Fibroblast of villous mesenchyme (primary cell): ENCODE measurements around the gene SYNJ1. TPM values are rescaled to one million over a fixed set of nuclear protein-coding genes. Genes with fewer than 3 reads are reported as not detected.

ENCODE experiments used
- DNase-seq: peaks from one replicate; pipeline ENCODE4 v3.0.0-alpha.2; 2010; ENCODE audit warnings: low read depth
- H3K4me3 ChIP-seq: 2 replicates; pipeline ENCODE4 v1.5.1; 2011; ENCODE audit warnings: low read depth, mild to moderate bottlenecking, low read length
- total RNA-seq: library from RNA; depleted of rRNA; stranded (reverse); fragments of >200 nt; gene quantifications from 2 replicates; pipeline ENCODE4 v1.2.3, GENCODE V29; 2012
- TF ChIP-seq, protein P1 (sequence below): IDR thresholded peaks from 2 replicates; pipeline ENCODE4 v1.5.1; 2012; ENCODE audit warnings: low read depth, mild to moderate bottlenecking, low read length; ENCODE audit not compliant: insufficient read depth

Gene SYNJ1
- total RNA-seq, 1 donor: 7.3 TPM

DNA sequence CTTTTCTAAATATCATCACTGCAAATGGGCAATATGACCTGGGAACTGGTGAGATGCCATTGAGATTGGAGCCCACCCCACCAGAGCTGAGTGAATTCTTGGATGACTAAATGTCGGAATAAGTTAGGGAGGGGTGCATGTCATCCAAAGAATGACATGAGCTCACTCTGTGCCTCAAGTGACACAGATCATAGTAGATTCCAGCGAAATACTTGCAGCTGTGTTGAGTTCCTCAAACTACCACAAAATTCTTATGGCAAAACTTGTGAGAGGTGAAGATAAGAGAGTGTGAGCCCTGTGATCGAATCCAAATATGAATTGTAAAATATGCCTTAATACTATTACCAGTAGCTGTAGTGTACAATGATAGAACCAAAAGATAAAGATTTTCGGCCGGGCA, 140.2 kb downstream of the SYNJ1 start:
- DNase-seq: no peak
- H3K4me3 ChIP-seq: no peak overlapping the region
- TF ChIP-seq, protein P1, sequence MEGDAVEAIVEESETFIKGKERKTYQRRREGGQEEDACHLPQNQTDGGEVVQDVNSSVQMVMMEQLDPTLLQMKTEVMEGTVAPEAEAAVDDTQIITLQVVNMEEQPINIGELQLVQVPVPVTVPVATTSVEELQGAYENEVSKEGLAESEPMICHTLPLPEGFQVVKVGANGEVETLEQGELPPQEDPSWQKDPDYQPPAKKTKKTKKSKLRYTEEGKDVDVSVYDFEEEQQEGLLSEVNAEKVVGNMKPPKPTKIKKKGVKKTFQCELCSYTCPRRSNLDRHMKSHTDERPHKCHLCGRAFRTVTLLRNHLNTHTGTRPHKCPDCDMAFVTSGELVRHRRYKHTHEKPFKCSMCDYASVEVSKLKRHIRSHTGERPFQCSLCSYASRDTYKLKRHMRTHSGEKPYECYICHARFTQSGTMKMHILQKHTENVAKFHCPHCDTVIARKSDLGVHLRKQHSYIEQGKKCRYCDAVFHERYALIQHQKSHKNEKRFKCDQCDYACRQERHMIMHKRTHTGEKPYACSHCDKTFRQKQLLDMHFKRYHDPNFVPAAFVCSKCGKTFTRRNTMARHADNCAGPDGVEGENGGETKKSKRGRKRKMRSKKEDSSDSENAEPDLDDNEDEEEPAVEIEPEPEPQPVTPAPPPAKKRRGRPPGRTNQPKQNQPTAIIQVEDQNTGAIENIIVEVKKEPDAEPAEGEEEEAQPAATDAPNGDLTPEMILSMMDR: no peak

DNA sequence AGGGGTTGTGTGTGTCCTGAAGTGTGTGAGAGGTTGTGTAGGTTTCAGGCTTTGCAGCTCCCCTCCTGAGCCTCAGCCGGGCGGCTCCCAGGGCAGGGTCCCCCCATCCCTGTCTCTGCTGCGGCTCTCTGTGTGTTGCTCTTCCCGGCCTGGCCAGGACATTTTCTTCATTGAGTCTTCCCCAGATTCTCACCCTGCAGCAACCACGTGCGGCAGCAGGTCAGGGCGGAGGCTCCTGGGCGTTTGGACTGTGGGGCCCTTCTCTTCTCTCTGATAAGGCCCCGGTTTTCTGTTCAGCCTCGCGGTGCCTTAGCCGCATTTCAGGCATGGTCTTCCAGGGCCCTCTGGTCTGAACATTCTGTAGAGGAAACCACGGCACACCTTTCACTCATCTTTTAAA, 140.7 kb downstream of the SYNJ1 start:
- TF ChIP-seq, protein P1: no peak
- DNase-seq: no peak
- no peak overlapping the region for H3K4me3 ChIP-seq

DNA sequence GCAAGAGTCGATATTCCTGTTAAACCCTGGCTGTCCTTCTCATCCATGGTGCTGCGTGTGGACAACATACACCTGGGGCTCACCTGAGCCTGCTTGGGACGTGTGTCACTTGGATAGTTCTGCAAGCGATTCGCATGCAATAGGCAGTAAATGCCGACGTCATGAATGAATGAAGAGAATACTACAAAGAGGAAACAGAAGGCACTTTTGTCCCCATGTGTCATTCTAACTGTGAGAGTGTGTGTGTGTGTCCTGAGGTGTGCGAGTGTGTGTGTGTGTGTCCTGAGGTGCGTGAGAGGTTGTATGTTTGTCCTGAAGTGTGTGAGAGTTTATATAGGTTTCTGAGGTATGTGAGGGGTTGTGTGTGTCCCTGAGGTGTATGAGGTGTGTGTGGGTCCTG, 141.8 kb downstream of the SYNJ1 start:
- DNase-seq: no peak
- TF ChIP-seq, protein P1: no peak
- H3K4me3 ChIP-seq: no peak overlapping the region

DNA sequence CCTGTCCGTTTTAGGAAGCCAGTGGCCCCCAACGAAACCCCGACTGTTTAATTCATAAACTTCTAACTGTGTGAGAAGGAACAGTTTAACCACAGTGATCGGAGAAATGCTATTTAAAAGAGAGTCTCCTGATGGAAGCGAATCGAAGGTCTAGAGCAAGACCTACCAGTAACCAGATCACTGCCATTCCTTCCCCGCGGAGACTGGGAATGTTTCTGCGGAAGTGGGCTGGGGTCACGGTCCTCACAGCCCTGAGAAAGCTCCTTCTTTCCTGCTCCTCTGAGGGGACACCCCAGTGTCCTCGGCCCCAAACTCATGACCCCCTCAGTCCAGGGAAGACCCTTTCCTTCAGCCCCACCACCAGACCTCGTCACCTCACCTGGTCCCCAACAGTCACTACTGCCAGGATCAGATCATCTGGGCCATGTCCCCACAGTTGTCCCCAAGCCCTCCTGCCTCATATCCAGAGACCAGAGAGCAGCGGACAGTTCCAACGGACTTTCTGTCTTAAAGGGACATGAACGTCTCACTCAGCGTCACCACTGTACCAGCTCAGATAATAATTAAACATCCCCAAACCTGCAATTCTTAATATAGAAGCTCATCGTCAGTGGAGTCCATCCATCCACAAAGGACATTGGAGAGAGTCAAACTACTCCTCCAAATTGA, 142.6 kb downstream of the SYNJ1 start, which contains the start of gene TCP10L:
TCP10L (minus strand) TSS at position 482 of the 669 bp plus-strand sequence. CDS start 1,219 bp downstream, outside the sequence.
- TF ChIP-seq, protein P1: no peak
- DNase-seq: no peak
- no peak within 1 kb of the TSS for H3K4me3 ChIP-seq

DNA sequence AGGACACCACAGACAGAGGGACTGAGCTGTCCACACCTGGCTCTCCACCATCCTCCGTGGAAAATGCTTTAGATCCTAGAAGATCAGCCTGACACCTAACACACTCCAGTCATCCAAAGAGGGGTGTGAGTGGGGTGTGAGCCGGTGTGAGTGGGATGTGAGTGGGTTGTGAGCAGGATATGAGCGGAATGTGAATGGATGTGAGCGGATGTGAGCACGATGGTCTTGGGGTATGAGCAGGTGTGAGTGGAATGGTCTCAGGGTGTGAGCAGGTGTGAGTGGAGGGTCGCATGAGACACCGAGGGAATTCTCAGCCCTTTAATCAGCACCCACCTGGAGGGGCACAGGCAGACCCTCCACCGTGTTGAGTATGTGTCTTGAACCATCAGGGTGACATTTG, 143.3 kb downstream of the SYNJ1 start:
- H3K4me3 ChIP-seq: no peak overlapping the region
- DNase-seq: no peak
- TF ChIP-seq, protein P1: no peak

DNA sequence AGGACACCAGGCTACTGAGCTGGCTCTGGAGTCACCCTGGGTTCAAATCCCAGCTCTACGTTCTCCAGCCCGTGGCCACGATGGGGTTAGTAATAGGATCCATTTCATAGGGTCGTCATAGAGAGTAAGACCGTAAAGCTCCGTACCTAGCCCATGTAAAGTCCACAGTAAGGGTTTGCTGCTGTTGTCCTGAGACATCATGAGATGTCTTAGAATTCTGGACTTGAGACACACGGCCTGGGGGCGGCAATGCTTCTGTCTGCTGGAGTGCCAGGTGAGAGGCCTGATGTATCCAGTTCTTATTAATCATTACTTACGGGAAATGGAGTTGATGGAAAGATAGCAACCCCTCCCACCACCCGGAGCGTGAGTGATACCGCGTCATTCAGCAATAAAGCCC, 146.1 kb downstream of the SYNJ1 start:
- no peak overlapping the region for H3K4me3 ChIP-seq
- TF ChIP-seq, protein P1: no peak
- no peak for DNase-seq

DNA sequence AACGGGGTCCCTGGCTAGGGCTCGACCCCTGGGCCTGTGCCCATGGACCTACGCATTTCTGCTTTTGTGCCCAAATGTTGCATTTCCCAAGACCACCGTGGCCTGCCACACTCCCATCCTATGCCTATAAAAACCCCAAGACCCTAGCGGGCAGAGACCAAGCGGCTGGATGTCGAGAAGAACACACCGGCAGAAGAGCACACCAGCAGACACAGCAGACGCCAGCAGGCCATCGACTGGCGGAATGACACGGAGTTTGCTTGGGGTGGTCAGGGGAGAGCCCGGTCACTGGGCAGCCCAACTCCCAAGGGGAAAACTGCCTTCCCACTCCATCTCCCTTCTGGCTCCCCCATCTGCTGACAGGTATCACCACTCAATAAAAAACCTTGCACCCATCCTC, 146.9 kb downstream of the SYNJ1 start:
- H3K4me3 ChIP-seq: no peak overlapping the region
- TF ChIP-seq, protein P1: no peak
- DNase-seq: no peak
